Kidney (tissue), 14 donors: Measurements from ENCODE around the gene CTIF. TPM values are rescaled to one million over a fixed set of nuclear protein-coding genes. Genes with fewer than 3 reads are reported as not detected.

Experiments
- DNase-seq, 5 donors: peaks; one replicate each; pipeline ENCODE4 v3.0.0-alpha.2; 2013 to 2020
- FAIRE-seq: peaks from 2 replicates; lab custom pipeline; 2012; peaks lifted over from hg19 to GRCh38; lab: Jason Lieb, UNC
- H3K27ac ChIP-seq, 2 donors: one replicate each; pipeline ENCODE4 v1.7.0; 2013; ENCODE audit warnings: low read depth in 2 of 2, low read length in 2 of 2, inconsistent platforms in 1 of 2
- H3K27me3 ChIP-seq: one replicate; pipeline ENCODE4 v1.7.1; 2013; ENCODE audit warnings: low read length, inconsistent platforms; ENCODE audit not compliant: control insufficient read depth, insufficient read depth
- H3K36me3 ChIP-seq, 3 donors: one replicate each; pipeline versions ENCODE4 v1.7.0 to v1.7.1; 2013; ENCODE audit warnings: low read length in 3 of 3, control low read depth in 1 of 3, inconsistent platforms in 1 of 3; ENCODE audit not compliant: insufficient read depth in 3 of 3, control insufficient read depth in 2 of 3
- H3K4me1 ChIP-seq, 3 donors: one replicate each; pipeline versions ENCODE4 v1.7.0 to v1.7.1; 2013; ENCODE audit warnings: low read length in 3 of 3, inconsistent platforms in 1 of 3, low read depth in 1 of 3; ENCODE audit not compliant: control insufficient read depth in 2 of 3, insufficient read depth in 2 of 3
- H3K4me3 ChIP-seq, 3 donors: one replicate each; pipeline versions ENCODE4 v1.7.0 to v1.8.1; 2013; ENCODE audit warnings: low read length in 3 of 3, control low read depth in 1 of 3, inconsistent platforms in 1 of 3
- H3K9ac ChIP-seq, 3 donors: one replicate each; pipeline versions ENCODE4 v1.7.0 to v1.7.1; 2013; ENCODE audit warnings: low read length in 3 of 3, control low read depth in 1 of 3, inconsistent platforms in 1 of 3
- H3K9me3 ChIP-seq, 3 donors: one replicate each; pipeline versions ENCODE4 v1.7.0 to v1.7.1; 2013; ENCODE audit warnings: low read length in 3 of 3, control low read depth in 1 of 3, inconsistent platforms in 1 of 3; ENCODE audit not compliant: control insufficient read depth in 2 of 3, insufficient read depth in 1 of 3
- intact Hi-C: fragments of 100-400 bp; cut with DNase I; formaldehyde crosslinking; loops from one replicate; pipeline ENCODE4 v1.11.1; 2022
- polyA plus RNA-seq: library from polyadenylated mRNA; stranded (reverse); fragments of 350-450 nt; fragmentation: Illumina TruSeq; extraction: RNeasy Lipid Tissue Mini Kit (QIAGEN cat#74804); gene quantifications from one replicate; pipeline ENCODE4 v1.2.3, GENCODE V29; 2014; ENCODE audit warnings: low read depth, low replicate concordance; ENCODE audit not compliant: insufficient read depth
- total RNA-seq: library from RNA; stranded (reverse); fragmentation: NEBNext Ultra II Directional; extraction: Animal tissue kit (Norgen Biotek cat#: 25700); gene quantifications from one replicate; pipeline ENCODE4 v1.2.1, GENCODE V29; 2021
- TF ChIP-seq, protein P1 (sequence below): IDR thresholded peaks from 3 replicates; pipeline ENCODE4 v1.5.1; 2012; ENCODE audit warnings: mild to moderate bottlenecking, moderate library complexity, borderline replicate concordance; ENCODE audit not compliant: insufficient read depth; ENCODE audit errors: extremely low read depth
- donor health status: control.
- donor health status: control.
- donor health status: control.
- donor health status: control.
- donor health status: control.
- donor health status: DM: yes; HTN: yes; CAD: no.
- donor health status: Normal renal cell carcinoma (clear cell type).

CTIF gene
- total and polyA plus RNA-seq, 2 donors from 2014 or later = 37.3 to 41.9 TPM

DNA sequence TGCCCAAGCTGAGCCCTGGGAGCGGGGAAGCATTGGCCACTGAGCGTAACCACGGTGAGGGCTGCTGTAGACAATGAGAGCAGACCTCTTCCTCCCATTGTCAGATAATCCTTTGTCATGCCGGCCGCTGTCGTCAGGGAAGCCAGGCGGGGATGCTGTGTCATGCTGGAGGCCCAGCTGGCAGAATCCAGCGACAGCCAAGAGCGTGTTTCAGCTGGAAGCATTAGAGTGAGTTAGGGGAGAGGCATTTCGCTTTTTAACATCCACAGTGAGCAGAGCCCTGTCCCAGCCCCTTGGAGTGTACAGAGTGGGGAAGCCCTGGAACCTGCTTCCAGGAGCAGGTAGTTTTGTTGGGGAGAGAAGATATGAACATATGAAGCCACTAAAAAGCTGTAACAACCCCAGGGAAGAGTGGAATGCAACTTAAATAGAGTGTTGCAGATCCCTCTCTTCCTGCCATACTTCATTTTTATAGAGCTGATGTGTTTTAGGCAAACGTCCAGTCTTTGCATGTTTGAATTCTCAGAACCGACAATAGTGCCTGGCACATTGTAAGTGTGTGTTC, 7.0 kb downstream of the CTIF start:
- FAIRE-seq = no peak
- intact Hi-C loops = no loop called here
- no peak overlapping the region for H3K27ac ChIP-seq
- H3K27me3 ChIP-seq = no peaks in the 10 kb centered on the region
- no peak overlapping the region for H3K9ac ChIP-seq
- no peaks in the 10 kb centered on the region for H3K36me3 ChIP-seq
- H3K4me1 ChIP-seq = peaks cover 4 to 26% (median 21%) of the 10 kb centered on the region in 3 donors
- TF ChIP-seq, protein P1, sequence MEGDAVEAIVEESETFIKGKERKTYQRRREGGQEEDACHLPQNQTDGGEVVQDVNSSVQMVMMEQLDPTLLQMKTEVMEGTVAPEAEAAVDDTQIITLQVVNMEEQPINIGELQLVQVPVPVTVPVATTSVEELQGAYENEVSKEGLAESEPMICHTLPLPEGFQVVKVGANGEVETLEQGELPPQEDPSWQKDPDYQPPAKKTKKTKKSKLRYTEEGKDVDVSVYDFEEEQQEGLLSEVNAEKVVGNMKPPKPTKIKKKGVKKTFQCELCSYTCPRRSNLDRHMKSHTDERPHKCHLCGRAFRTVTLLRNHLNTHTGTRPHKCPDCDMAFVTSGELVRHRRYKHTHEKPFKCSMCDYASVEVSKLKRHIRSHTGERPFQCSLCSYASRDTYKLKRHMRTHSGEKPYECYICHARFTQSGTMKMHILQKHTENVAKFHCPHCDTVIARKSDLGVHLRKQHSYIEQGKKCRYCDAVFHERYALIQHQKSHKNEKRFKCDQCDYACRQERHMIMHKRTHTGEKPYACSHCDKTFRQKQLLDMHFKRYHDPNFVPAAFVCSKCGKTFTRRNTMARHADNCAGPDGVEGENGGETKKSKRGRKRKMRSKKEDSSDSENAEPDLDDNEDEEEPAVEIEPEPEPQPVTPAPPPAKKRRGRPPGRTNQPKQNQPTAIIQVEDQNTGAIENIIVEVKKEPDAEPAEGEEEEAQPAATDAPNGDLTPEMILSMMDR = no peak
- peak; percentile 68 to 88 (median 71) for DNase-seq
- H3K4me3 ChIP-seq = no peak overlapping the region
- H3K9me3 ChIP-seq = no peaks in the 10 kb centered on the region

- H3K4me1 ChIP-seq = peaks cover 4 to 25% (median 21%) of the 10 kb centered on the region in 3 donors
- H3K9me3 ChIP-seq = no peaks in the 10 kb centered on the region
- H3K36me3 ChIP-seq = no peaks in the 10 kb centered on the region
- intact Hi-C loops = no loop called here
- DNase-seq (peak in 2 of 5 donors; percentile 14 to 34), FAIRE-seq (no peak)
- TF ChIP-seq, protein P1 = no peak
- no peak overlapping the region for H3K27ac ChIP-seq
- H3K9ac ChIP-seq = no peak overlapping the region
- H3K4me3 ChIP-seq = no peak overlapping the region
- H3K27me3 ChIP-seq = no peaks in the 10 kb centered on the region
These were observed 7.6 kb downstream of the CTIF start for GRCh38 chr18:48546396-48546795.

DNA sequence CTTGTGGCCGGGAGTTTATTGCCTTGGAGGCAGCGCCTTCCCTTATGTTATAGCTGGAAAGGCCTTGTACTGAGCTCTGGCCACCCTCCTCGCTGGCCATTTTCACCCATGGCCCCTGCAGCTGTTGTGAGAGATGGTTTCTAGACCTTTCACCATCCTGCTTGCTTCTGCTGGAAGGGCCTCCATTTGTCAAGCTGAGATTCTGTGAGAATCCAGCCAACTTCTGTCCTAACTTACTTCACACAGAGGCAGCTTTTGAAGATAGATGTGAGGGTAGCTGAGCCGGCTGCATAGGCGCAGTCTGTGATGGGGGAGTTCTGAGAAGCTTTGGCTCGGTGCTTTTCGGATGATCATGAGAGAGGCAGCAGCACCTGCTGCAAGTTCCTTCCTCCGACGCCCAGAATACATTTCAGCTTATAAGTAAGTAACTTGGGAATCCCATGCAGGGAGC, 8.7 kb downstream of the CTIF start:
- intact Hi-C loops = no loop called here
- no peak overlapping the region for H3K4me3 ChIP-seq
- H3K36me3 ChIP-seq = no peaks in the 10 kb centered on the region
- no peak for FAIRE-seq
- TF ChIP-seq, protein P1 = no peak
- H3K27ac ChIP-seq = no peak overlapping the region
- H3K27me3 ChIP-seq = no peaks in the 10 kb centered on the region
- peak in 3 of 5 donors; percentile 20 to 84 (median 29) for DNase-seq
- H3K4me1 ChIP-seq = peaks cover 4 to 21% (median 21%) of the 10 kb centered on the region in 3 donors
- no peaks in the 10 kb centered on the region for H3K9me3 ChIP-seq
- no peak overlapping the region for H3K9ac ChIP-seq
